ENCODE measurements around the gene RCBTB2.

GRCh38 chr13:48506092-48506701, 26.7 kb downstream of the RCBTB2 start:
- TF ChIP-seq CTCF (IDR thresholded peaks at IDR 0.05 in 8 of 11, conservative IDR thresholded peaks at IDR 0.05 in 3 of 11) (no peak), POLR2A (IDR thresholded peaks at IDR 0.05) (no peak)

All from spleen (tissue), 7 donors.